NCI-H1092 treated with DMSO at 0.1 percent for 48 hours (cell line): ENCODE measurements around the gene AURKB.
"Not testable (repeated sequence)": the region's sequence is repeated elsewhere in the genome, so short reads cannot be mapped to it uniquely, and the experiment has no call there.

Experiments
- DNase-seq: peaks from one replicate; lab custom pipeline; 2025; lab: John Stamatoyannopoulos, UW

Gene AURKB

DNA sequence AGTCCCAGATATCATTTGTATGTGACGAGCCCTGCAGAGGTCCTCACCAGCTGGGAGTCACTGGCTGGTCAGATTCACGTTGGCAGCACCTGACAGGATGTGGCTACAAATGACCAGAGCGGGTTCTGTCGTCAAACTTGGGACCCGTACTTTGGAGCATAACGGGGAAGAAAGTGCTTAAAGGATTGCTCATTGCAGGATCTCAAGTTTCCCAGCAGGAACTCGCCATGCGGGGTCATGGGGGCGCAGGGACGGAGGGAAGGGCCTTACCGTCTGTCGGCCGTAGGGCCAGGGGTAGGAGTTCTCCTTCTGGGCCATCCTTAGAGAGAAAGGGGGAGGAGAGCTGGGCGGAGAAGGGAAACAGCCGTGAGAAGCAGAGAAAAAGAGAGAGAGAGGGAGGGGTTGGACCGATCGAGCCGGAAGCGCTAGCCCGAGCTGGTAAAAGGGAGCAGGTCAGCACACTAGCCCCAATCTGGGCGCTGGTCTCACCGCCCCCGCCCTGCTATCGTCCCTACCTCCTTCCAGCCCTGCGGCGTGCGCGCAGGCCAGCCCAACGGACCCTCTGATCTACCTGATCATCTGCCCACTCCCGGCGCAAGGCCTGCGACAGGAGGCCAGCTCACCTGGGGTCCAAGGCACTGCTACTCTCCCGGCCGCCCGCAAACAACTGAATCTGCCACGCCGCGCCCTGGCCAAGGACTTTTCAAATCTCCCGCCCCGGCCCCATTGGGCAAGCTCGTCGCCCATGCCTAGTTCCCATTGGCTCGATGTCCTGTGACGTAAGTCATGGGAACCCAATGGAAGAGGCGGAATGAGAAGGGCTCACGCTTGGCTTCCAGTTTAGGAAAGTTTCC is at the start of gene AURKB:
Gene AURKB (minus strand): TSS at position 669 of the 854 bp plus-strand sequence. CDS start 351 bp downstream, at position 318.
- DNase-seq, result peak; percentile 79

DNA sequence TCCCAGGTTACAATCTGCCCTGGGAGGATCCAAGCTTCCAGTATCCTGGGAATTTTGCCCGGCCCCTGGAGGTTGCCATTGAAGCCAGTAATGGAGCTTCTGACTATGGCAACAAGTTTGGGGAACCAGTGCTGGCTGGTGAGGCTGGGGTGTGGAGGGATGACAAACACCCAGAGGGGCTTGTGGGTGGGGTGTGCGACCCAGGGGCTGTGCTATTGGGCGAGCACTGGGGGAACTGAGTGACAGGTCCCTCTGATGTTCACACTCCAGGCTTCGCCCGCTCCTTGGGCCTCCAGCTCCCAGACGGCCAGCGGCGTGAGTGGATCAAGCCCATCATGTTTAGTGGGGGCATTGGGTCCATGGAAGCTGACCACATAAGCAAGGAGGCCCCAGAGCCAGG is 47.4 kb upstream of the AURKB start:
- no peak for DNase-seq

DNA sequence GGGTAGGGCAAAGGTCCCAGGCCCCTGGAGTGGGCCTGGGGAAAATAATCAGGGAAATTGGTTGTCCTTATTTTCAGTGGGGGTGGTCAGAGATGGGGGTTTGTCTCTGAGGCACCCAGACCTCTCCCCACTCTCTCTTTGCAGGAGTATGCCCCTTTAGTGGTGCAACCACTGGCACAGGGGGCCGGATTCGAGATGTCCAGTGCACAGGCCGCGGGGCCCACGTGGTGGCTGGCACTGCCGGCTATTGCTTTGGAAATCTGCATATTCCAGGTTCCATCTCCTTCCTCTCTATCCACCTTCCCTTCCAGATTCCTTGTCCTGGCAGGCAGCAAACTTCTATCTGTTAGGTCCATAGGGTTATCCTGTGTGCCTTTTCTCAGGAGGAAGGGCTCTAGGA is 46.3 kb upstream of the AURKB start:
- DNase-seq, result no peak

DNA sequence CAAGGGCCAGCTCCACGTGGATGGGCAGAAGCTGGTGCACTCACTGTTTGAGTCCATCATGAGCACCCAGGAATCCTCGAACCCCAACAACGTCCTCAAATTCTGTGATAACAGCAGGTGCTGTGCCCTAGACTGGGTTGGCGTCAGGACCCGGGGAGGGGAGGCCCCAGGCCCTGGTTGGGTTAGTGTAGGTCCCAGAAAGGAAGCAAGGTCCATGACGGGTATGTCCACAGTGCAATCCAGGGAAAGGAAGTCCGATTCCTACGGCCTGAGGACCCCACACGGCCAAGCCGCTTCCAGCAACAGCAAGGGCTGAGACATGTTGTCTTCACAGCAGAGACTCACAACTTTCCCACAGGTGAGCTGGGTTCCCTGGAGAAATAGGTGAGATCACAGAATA is 45.9 kb upstream of the AURKB start:
- DNase-seq, result no peak

DNA sequence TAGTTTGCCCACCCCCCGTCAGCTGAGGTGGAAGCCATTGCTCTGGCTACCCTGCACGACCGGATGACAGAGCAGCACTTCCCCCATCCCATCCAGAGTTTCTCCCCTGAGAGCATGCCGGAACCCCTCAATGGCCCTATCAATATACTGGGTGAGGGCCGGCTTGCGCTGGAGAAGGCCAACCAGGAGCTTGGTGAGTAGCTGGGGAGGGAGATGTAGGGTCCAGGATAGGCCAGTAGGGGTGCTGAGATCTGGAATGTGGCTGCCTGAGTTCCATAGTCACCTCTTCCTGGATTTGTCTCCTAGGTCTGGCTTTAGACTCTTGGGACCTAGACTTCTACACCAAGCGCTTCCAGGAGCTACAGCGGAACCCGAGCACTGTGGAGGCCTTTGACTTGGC is 45.1 kb upstream of the AURKB start:
- DNase-seq, result no peak

DNA sequence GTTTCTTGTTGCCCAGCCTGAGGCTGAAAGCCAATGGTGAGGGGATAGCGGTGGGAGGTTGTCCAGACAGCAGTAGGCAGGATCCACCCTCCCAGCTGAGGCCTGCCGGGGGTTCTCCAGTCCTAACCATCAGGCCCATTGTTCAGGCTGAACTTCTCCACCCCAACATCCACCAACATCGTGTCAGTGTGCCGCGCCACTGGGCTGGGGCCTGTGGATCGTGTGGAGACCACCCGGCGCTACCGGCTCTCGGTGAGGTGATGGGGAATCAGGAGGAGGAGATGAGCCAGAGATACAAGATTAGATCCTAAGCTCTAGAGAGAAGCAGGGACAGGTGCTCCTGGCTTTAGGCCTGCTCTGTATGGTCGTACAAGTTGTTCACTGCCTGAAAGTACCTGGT is 44.5 kb upstream of the AURKB start:
- no peak for DNase-seq

DNA sequence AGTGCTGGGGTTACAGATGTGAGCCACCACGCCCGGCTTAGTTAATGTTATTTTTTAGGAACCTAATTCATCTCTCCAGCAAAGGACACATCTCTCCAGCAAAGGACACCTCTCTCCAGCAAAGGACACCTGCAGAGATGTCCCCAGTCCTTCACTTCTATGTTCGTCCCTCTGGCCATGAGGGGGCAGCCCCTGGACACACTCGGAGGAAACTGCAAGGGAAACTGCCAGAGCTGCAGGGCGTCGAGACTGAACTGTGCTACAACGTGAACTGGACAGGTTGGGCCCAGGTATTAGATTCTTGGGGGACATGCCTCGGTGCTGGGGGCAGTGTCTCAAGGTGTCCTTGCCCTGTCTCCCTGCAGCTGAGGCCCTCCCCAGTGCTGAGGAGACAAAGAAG is 43.4 kb upstream of the AURKB start:
- no peak for DNase-seq

DNA sequence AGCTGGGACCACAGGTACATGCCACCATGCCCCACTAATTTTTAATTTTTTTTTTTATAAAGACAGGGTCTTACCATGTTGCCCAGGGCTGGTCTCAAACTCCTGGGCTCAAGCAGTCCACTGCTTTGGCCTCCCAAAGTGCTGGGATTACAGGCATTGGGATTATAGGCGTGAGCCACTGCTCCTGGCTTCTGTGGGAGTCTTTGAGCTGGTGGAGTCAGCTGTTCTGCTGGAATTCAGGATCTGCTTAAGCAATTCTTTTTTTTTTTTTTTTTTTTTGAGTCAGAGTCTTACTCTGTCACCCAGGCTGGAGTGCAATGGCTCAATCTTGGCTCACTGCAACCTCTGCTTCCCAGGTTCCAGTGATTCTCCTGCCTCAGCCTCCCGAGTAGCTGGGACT is 41.0 kb upstream of the AURKB start:
- DNase-seq, result not testable (repeated sequence)

DNA sequence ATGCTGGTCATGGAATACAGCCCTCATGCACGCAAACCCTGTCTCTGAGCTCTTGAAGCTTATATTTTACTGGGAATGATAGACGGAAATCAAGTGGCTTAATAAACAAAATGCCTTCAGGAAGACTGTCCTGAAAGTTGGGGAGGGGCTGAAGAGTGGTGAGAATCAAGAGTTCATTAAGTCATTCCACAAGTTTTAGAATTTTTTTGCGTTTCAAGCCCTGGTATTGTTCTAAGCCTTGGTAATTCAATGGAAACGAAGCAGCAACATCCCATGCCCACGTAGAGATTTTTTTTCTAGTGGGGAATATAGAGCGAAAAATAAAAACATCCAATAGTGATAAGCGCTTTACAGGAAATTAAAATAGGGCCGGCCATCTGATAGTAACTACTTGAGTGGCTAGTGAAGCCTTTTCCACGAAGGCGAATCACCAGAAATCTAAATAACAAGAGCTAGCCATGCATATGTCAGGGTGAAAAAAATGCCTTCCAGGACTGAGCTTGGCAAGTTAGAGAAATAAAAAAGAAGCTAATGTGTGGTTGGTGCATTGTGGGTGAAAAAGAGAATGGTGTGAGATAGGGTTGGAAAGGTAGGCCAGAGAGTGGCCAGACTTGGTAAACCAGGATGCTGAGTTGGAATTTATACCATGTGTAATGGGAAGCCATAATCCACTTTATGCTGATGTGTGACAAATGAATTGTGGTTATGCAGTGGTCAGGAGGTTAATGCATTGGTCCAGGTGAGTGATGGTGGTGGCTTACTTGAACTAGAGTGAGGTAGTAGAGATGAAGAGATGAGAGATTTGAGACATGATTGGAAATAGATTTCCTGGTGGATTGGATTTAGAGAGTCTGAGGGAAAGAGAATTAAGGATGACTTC is 39.5 kb upstream of the AURKB start:
- no peak for DNase-seq

DNA sequence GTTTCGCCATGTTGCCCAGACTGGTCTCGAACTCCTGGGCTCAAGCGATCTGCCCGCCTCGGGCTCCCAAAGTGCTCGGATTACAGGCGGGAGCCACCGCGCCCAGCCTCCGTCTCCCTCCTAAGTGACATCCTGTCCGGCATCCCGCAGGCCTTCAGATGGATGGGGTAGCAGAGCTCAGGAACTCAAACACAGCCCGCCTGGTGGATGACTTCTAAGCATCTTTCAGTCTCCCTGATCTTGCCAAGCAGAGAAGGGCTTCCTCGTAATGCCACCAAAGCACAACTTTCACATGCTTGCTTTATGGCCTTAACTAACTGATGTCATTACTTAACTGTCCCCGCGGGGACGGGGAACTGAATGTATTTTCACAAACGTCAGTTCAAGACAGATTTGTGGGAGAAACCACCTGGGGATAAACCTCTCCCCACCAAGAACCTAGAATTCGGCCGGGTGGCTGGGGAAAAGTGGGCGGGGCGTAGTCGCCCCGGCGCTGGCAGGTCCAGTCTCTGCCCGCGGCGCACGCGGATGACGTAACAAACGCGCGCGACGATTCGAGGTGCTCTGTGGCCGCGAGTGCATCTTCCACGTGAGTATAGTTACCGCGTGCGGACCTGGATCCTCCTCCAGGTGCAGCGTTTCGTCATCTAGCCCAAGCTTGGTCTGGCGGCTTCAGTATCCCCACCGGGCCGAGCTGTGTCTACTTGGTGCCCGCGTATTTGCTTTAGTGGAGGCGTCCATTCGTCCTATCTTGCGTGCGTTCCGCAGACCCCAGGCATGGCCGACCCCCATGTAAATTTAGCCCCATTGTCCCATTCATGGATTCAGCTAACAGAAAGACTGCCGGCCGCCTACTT is 38.6 kb upstream of the AURKB start, which contains the start of gene PFAS:
Gene PFAS (plus strand): TSS at position 539 of the 857 bp plus-strand sequence. CDS start 4,649 bp downstream, outside the sequence.
- peak; percentile 79 for DNase-seq

DNA sequence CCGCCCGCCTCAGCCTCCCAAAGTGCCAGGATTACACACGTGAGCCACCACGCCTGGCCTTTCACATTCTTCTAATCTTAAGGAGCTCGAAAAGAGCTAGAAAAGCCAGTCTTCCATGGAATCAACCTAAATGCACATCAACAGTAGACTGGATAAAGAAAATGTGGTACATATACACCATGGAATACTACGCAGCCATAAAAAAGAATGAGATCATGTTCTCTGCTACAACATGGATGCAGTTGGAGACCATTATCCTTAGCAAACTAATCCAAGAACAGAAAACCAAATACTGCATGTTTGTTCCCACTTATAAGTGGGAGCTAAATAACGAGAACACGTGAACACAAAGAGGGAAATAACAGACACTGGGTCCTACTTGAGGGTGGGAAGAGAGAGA is 34.4 kb upstream of the AURKB start:
- DNase-seq, result no peak

DNA sequence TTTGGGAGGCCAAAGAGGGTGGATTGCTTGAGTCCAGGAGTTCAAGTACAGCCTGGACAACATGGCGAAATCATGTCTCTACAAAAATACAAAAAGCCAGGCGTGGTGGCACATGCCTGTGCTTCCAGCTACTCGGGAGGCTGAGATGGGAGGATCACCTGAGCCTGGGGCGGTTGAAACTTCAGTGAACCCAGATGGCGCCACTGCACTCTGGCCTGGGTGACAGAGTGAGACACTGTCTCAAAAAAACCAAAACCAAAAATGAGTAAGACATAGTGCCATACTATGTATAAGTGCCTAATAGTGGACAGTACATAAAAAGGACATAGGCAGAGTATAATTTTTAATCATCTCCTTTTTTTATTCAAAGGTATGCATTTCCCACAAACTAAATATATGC is 33.5 kb upstream of the AURKB start:
- DNase-seq, result no peak

DNA sequence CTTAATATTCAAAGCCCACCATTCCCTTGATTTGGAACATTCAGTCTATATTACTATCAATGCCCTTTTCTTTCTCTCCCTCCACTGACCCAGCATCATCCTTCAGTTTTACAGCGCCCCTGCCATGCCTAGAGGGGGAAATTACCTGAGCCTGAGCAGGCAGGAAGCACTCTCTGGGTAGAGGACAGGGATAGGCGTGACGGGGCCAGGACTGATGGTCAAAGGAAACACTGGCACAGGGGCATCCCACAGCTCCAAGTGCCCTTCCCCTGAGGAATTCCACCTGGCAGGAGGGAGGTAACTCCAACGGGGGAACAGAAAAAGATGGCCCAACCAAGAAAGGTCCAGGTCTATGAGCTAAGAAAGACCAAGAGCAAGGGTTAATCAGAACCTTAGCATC is 27.5 kb upstream of the AURKB start:
- DNase-seq, result no peak

DNA sequence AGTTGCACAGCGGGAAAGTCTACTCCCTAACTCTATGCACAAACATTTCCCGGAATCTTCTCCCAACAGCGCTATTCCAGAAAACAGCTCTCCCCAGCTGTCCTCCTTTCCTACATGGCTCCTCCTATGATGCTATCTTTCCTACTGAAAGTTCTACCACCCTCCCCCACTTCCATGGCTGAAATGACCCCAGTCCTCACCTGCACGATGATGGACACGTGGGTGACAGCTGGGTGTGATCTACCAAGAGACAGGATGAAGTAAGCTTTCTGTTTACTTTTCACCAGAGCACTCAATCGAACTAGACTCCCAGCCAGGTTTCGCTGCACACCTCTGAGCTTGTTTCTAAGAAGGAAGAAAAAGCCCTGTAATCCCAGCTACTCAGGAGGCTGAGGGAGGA is 26.8 kb upstream of the AURKB start:
- DNase-seq, result no peak

DNA sequence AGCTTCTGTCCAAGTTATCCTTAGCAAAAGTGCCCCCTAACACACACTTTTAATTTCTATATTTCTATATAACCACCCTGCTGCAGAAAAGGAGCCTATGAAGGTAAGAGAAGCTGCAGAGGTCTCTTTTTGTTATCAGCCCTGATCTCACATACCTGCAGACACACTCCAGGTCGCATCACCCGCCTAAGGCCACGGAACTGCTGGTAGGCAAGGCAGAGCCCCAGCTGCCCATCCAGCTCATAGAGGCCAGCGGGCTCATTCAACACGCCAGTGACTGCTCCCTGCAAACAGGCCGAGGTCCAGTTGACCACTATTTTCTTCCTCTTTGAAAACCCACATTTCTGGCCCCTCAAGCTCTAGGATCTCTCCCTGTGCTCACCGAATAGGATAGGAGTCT is 25.3 kb upstream of the AURKB start:
- no peak for DNase-seq

DNA sequence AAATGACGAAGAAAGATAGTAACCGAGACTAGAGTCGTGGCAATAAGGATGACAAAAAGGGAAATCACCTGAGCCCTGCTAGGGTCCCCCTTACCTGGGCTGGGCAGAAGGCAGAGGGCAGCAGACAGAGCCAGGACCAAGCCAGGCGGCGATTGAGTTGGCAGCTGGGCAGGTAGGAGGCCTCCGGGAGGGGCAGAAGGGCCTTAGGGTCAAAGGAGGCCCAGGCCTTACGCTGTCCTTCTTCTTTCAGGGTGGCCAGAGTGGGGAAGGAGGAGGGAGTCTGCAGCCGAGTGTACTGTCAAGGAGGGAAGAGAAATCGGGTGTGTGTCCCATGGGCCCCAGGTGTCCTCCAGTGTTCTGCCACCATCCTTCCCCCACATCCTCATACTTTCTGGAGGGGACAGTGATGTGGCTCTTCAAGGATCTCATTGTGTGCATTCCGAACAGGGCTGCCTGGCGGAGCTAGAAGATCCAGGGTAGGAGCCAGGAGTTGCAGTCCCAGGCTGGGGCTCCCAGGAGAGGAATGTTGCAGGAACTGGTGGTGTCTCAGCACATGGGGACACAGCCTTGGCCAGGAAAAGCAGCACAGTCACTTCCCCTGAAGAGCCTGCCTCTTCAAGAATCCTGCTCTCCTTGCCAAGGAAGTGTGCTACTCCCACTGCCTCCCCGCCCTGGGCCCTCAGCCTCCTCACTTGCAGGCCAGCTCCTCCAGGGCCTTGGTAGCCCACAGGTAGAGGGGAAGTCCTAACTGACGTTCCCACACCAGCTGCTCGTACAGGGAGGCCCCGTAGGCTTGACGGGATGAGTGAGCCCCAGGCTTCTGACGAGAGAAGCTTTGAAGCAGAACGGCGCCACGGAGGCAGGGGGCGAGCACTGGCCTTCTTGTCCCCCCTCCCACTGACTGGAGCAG is 24.2 kb upstream of the AURKB start:
- DNase-seq, result no peak

DNA sequence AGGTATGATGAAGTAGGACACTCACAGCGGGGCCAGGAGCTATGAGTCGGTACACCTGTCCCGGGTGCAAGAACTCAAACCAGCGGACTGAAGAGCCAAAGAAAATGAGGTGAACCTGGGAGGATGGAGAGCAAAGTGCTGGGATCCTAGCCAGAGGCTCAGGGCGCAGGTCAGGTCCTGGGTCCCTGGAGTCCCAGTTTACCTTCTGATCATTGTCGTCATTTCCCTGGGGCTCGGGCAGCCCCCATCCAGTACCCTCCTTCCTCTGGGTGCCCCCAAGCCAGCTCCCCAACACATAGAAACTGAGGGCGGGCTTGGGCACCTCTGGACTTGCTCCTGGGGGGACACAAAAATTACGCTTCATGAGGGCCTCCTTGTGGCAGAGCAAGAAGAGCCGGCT is 21.3 kb upstream of the AURKB start:
- DNase-seq, result no peak

DNA sequence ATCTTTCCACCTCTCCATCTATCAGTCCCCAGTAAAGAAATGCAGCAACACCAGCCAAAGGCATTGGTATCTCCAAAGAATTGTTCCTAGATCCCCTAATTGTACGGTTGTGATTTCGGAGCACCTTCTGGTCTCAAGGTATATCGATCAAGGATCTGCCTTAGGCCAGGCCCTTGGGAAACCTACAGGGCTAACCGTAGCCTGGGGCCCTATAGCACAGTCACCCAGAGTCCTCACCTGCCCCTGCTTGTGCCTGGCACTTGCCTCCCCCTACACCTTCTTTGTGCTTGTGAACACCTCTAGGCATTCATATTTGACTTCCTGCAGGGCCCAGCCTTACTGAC is 16.8 kb upstream of the AURKB start:
- no peak for DNase-seq

DNA sequence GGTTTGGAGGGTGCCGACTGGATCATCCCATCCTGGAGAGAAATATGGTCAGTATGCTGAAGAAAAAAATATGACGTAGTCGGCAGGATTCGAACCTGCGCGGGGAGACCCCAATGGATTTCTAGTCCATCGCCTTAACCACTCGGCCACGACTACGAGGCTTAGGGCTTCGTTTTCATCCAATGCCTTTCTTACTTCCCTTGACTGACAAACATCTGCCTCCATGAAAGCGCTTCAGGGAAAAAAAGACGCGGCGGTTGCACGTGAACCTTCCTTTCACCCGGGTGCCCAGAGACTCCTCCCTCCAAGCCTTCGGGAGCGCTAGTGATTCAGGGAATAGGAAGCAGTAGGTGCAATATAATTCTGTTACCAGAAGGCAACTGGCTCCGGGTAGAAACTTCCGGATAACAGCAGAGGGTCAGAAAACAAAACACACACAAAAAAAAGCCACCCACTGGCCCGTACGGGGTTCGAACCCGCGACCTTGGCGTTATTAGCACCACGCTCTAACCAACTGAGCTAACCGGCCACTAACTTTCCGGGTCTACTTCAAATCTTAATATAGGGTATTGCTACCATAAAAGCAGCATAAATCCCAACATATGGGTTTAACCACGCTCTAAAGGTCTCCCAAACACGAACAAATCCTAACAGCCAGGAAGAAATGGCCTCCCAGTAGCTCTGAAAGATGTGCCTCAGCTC is 16.3 kb upstream of the AURKB start:
- no peak for DNase-seq

DNA sequence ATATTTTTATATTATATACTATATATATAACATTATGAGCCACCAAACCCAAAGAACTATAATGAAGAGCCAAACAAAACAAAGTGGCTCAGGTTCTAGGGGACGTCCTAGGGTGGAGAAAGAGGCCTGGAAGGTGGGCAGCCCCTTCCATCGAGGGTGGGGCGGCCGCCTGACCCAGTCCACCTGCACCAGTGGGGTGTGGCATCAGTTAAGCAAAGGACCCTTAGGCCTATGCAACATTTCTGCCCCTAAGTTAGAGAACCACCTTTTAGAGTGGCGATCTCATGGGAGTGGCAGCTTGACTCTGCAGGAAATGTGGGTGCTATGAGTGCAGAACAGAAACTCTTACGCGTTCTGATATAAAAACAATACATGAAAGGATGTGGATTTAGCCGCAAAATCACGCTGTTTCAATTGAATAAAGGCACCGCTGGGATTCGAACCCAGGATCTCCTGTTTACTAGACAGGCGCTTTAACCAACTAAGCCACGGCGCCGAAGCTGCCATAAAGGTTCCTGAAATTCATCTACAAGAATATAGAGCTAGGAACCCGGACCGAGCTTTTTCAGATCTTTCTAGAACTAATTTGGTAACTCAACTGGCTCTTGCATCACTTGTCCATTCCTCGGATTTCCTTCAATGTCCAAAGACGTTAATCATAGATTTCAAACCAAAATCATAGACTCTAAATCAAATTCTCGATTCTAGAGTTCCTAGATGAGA is 15.6 kb upstream of the AURKB start:
- DNase-seq, result no peak
